ENCODE results near the gene DSP.

DSP gene

GRCh38 chr6:7529141-7529540 lies 12.3 kb upstream of the DSP start:
- no peak for DNase-seq (ENCODE audit: low read depth in 1 of 2, low spot score in 1 of 2)
- Histone ChIP-seq H3K27me3 (ENCODE audit: insufficient read depth, poor library complexity, severe bottlenecking) (peaks cover 2% of the 10 kb centered on the region), H3K27ac (replicated peaks) (no peak overlapping the region), H3K4me3 (replicated peaks; ENCODE audit: insufficient read depth, low read length) (no peak overlapping the region)
- TF ChIP-seq, protein P1, sequence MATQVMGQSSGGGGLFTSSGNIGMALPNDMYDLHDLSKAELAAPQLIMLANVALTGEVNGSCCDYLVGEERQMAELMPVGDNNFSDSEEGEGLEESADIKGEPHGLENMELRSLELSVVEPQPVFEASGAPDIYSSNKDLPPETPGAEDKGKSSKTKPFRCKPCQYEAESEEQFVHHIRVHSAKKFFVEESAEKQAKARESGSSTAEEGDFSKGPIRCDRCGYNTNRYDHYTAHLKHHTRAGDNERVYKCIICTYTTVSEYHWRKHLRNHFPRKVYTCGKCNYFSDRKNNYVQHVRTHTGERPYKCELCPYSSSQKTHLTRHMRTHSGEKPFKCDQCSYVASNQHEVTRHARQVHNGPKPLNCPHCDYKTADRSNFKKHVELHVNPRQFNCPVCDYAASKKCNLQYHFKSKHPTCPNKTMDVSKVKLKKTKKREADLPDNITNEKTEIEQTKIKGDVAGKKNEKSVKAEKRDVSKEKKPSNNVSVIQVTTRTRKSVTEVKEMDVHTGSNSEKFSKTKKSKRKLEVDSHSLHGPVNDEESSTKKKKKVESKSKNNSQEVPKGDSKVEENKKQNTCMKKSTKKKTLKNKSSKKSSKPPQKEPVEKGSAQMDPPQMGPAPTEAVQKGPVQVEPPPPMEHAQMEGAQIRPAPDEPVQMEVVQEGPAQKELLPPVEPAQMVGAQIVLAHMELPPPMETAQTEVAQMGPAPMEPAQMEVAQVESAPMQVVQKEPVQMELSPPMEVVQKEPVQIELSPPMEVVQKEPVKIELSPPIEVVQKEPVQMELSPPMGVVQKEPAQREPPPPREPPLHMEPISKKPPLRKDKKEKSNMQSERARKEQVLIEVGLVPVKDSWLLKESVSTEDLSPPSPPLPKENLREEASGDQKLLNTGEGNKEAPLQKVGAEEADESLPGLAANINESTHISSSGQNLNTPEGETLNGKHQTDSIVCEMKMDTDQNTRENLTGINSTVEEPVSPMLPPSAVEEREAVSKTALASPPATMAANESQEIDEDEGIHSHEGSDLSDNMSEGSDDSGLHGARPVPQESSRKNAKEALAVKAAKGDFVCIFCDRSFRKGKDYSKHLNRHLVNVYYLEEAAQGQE (IDR thresholded peaks at IDR 0.05; ENCODE audit: insufficient replicate concordance, low read depth) = no peak
- TF ChIP-seq GABPA (IDR thresholded peaks at IDR 0.05; ENCODE audit: low read depth) (no peak), CTCF (IDR thresholded peaks at IDR 0.05; ENCODE audit: insufficient read depth, low read length) (no peak), SPI1 (IDR thresholded peaks at IDR 0.05; ENCODE audit: borderline replicate concordance, low read depth) (no peak), POLR2AphosphoS5 (IDR thresholded peaks at IDR 0.05; ENCODE audit: low read depth) (no peak)

DNA sequence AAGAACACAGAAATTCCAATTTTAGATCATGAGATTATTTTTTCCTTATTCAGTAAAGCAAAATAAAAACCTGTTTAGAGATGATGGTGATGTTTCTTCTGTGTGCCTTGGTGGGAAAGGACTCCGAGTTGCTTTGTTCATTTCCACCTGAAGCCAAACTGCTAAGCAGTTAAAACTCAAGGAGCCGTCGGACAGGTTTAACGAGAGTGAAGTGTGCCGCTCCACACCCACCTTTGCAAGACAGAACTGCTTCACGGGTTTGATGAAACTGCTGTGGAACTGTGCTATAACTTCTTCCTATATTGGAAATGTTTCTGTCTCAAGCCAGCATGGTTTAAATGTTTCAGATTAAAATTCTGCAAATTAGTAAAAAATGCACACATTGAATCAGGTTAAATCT lies 9.2 kb upstream of the DSP start:
- peaks cover 7% of the 10 kb centered on the region for H3K27me3 ChIP-seq (ENCODE audit: insufficient read depth, poor library complexity, severe bottlenecking)
- no peak overlapping the region for H3K4me3 ChIP-seq (replicated peaks; ENCODE audit: insufficient read depth, low read length)
- DNase-seq (ENCODE audit: low read depth in 1 of 2, low spot score in 1 of 2) = no peak
- TF ChIP-seq, protein P1 (IDR thresholded peaks at IDR 0.05; ENCODE audit: insufficient replicate concordance, low read depth) = no peak
- TF ChIP-seq SPI1 (IDR thresholded peaks at IDR 0.05; ENCODE audit: borderline replicate concordance, low read depth) = no peak
- no peak for TF ChIP-seq CTCF (IDR thresholded peaks at IDR 0.05; ENCODE audit: insufficient read depth, low read length)
- H3K27ac ChIP-seq (replicated peaks) = no peak overlapping the region

GRCh38 chr6:7532821-7533220 lies 8.7 kb upstream of the DSP start:
- Histone ChIP-seq H3K27ac (replicated peaks) (no peak overlapping the region), H3K4me3 (replicated peaks; ENCODE audit: insufficient read depth, low read length) (no peak overlapping the region), H3K27me3 (ENCODE audit: insufficient read depth, poor library complexity, severe bottlenecking) (peaks cover 9% of the 10 kb centered on the region)
- DNase-seq (ENCODE audit: low read depth in 1 of 2, low spot score in 1 of 2) = no peak
- TF ChIP-seq CTCF (IDR thresholded peaks at IDR 0.05; ENCODE audit: insufficient read depth, low read length) = no peak
- TF ChIP-seq GABPA (IDR thresholded peaks at IDR 0.05; ENCODE audit: low read depth) = no peak
- TF ChIP-seq POLR2AphosphoS5 (IDR thresholded peaks at IDR 0.05; ENCODE audit: low read depth) = no peak
- TF ChIP-seq SPI1 (IDR thresholded peaks at IDR 0.05; ENCODE audit: borderline replicate concordance, low read depth) = no peak
- TF ChIP-seq, protein P1 (IDR thresholded peaks at IDR 0.05; ENCODE audit: insufficient replicate concordance, low read depth) = no peak
